Neuronal stem cell (in vitro differentiated cells): Measurements from ENCODE around the gene MTUS2.

Experiments
- DNase-seq: peaks from one replicate; pipeline ENCODE4 v3.0.0-alpha.2; 2013; ENCODE audit warnings: low spot score
- H2AFZ ChIP-seq: one replicate; pipeline ENCODE4 v1.6.1; 2013; ENCODE audit warnings: mild to moderate bottlenecking, low read length, inconsistent platforms
- H2AK5ac ChIP-seq: 2 replicates; pipeline ENCODE4 v1.6.1; 2013; ENCODE audit warnings: low read depth, mild to moderate bottlenecking, inconsistent platforms, low read length, moderate library complexity, mixed read lengths
- H2BK120ac ChIP-seq: 2 replicates; pipeline ENCODE4 v1.6.1; 2013; ENCODE audit warnings: low read depth, mild to moderate bottlenecking, inconsistent platforms, low read length, moderate library complexity, mixed read lengths
- H2BK12ac ChIP-seq: one replicate; pipeline ENCODE4 v1.6.1; 2013; ENCODE audit warnings: low read length, inconsistent platforms
- H2BK15ac ChIP-seq: 2 replicates; pipeline ENCODE4 v1.6.1; 2013; ENCODE audit warnings: mild to moderate bottlenecking, low read length, inconsistent platforms, mixed read lengths
- H2BK5ac ChIP-seq: one replicate; pipeline ENCODE4 v1.6.1; 2013; ENCODE audit warnings: inconsistent platforms, mild to moderate bottlenecking, low read length, moderate library complexity
- H3K14ac ChIP-seq: one replicate; pipeline ENCODE4 v1.6.1; 2013; ENCODE audit warnings: low read length, inconsistent platforms
- H3K18ac ChIP-seq: 2 replicates; pipeline ENCODE4 v1.6.1; 2013; ENCODE audit warnings: low read length, inconsistent platforms
- H3K23ac ChIP-seq: 2 replicates; pipeline ENCODE4 v1.6.1; 2013; ENCODE audit warnings: low read depth, mild to moderate bottlenecking, mixed read lengths, low read length, inconsistent platforms; ENCODE audit not compliant: poor library complexity
- H3K27ac ChIP-seq: replicated peaks from 3 replicates; pipeline ENCODE4 v1.5.1; 2013; ENCODE audit warnings: low read length, inconsistent platforms
- H3K27me3 ChIP-seq, 3 experiments: 2 replicates each; pipeline ENCODE4 v1.6.1; 2013; ENCODE audit warnings: low read length in 3 of 3, mild to moderate bottlenecking in 2 of 3, inconsistent platforms in 1 of 3, low read depth in 1 of 3, mixed read lengths in 1 of 3, moderate library complexity in 1 of 3; ENCODE audit not compliant: control insufficient read depth in 3 of 3, insufficient read depth in 3 of 3
- H3K36me3 ChIP-seq, 2 donors: replicated peaks in 1 of 2; 2 replicates each; pipeline ENCODE4 v1.6.1; 2013; ENCODE audit warnings: low read length in 2 of 2; ENCODE audit not compliant: control insufficient read depth in 2 of 2, insufficient read depth in 2 of 2
- H3K4ac ChIP-seq: 2 replicates; pipeline ENCODE4 v1.6.1; 2013; ENCODE audit warnings: inconsistent platforms, mild to moderate bottlenecking, low read length, moderate library complexity
- H3K4me1 ChIP-seq, 2 donors: 1 replicate in 1 of 2; 2 replicates in 1 of 2; pipeline ENCODE4 v1.6.1; 2013; ENCODE audit warnings: low read length in 2 of 2, low read depth in 1 of 2; ENCODE audit not compliant: control insufficient read depth in 2 of 2, insufficient read depth in 1 of 2
- H3K4me2 ChIP-seq: one replicate; pipeline ENCODE4 v1.6.1; 2013; ENCODE audit warnings: mild to moderate bottlenecking, low read length, inconsistent platforms; ENCODE audit not compliant: insufficient read depth, poor library complexity, severe bottlenecking
- H3K4me3 ChIP-seq, 2 donors: 2 replicates each; pipeline ENCODE4 v1.5.1; 2013; ENCODE audit warnings: low read length in 2 of 2, mild to moderate bottlenecking in 2 of 2, inconsistent platforms in 1 of 2, moderate library complexity in 1 of 2
- H3K79me1 ChIP-seq: one replicate; pipeline ENCODE4 v1.6.1; 2013; ENCODE audit warnings: low read depth, mild to moderate bottlenecking, inconsistent platforms, low read length, moderate library complexity
- H3K9ac ChIP-seq: one replicate; pipeline ENCODE4 v1.6.1; 2013; ENCODE audit warnings: mild to moderate bottlenecking, low read depth, low read length, inconsistent platforms; ENCODE audit not compliant: poor library complexity
- H3K9me3 ChIP-seq, 2 donors: replicated peaks in 1 of 2; 2 replicates each; pipeline versions ENCODE3 to v1.6.1; 2013; ENCODE audit warnings: low read length in 2 of 2, mild to moderate bottlenecking in 2 of 2, inconsistent platforms in 1 of 2, low read depth in 1 of 2, mixed read lengths in 1 of 2, moderate library complexity in 1 of 2; ENCODE audit not compliant: control insufficient read depth in 2 of 2, insufficient read depth in 1 of 2
- H4K8ac ChIP-seq: one replicate; pipeline ENCODE4 v1.6.1; 2013; ENCODE audit warnings: low read depth, mild to moderate bottlenecking, inconsistent platforms, low read length, moderate library complexity
- H4K91ac ChIP-seq: one replicate; pipeline ENCODE4 v1.6.1; 2013; ENCODE audit warnings: low read length, low read depth, mild to moderate bottlenecking, inconsistent platforms; ENCODE audit not compliant: poor library complexity
- WGBS, 2 donors: extraction: QIAGEN DNeasy Blood & Tissue Kit; methylation state at CpG; one replicate each; pipeline ENCODE4 v1.1.7; 2013; ENCODE audit warnings: missing lambda C conversion rate in 2 of 2, mixed read lengths in 1 of 2; ENCODE audit not compliant: insufficient read length in 2 of 2, insufficient replicate concordance in 1 of 2; ENCODE audit errors: extremely low coverage in 2 of 2; 5-methylcytosine and 5-hydroxymethylcytosine counted together

Gene MTUS2

DNA sequence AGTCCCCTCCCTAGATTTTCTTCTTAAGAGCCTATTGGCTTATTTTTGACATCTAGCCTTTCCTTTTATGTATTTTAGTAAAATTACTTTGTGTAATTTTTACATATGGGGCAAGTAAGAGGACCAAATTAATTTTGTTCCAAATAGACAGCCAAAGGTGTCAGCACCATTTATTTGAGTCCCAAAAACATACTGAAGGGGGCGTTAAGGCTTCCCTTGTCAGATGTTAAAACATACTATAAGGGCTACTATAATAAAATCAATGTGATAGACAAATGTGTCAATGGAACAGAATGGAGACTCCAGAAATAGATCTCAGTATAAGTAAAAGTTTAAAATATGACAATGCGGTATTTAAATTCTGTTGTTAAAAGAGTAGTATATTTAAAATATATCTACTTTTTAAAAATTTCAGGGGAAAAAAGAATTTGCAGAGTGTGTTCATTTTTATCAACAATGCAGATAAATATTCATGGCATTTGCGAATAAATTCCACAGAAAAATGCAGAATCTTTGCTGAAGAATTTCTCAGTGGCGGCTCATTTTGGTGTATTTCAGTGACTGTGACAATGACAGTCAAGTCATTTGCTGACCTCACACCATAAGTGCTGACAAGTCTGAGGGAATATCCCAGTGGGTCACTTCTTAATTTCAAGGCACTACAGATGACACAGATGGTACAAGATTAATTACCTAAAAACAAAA is 133.7 kb downstream of the MTUS2 start:
- Histone ChIP-seq H3K14ac (no peak overlapping the region), H2BK120ac (no peak overlapping the region), H3K4me2 (no peak overlapping the region), H2AK5ac (no peak overlapping the region), H3K9me3 (no peaks in the 10 kb centered on the region), H3K4me1 (no peaks in the 10 kb centered on the region), H3K79me1 (no peaks in the 10 kb centered on the region), H3K36me3 (no peaks in the 10 kb centered on the region), H4K8ac (no peak overlapping the region), H3K18ac (no peak overlapping the region), H3K4me3 (no peak overlapping the region), H2BK5ac (no peak overlapping the region), H3K4ac (no peak overlapping the region), H3K27ac (no peak overlapping the region), H2BK15ac (no peak overlapping the region), H4K91ac (no peak overlapping the region), H2BK12ac (no peak overlapping the region), H3K9ac (no peak overlapping the region), H3K23ac (no peak overlapping the region), H2AFZ (no peak overlapping the region), H3K27me3 (no peaks in the 10 kb centered on the region)
- no peak for DNase-seq
- no CpG with 5 or more reads among the region's 4 CpGs for WGBS, 2 donors

DNA sequence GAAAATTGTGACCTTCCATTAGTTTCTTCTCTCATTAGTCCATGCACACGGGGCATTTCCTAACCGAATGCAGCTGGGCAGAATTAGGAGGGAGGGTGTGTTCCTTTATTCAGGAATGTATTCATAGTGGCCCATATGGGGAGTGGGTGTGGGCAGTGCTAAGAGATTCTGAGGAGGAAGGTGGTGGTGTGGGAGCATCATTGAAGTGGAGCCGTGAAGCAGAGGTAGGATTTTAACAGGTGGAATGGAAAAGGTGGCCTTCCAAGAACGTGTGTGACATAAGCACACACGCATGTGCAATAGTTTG is 134.2 kb downstream of the MTUS2 start:
- no peak overlapping the region for H4K8ac ChIP-seq
- no peaks in the 10 kb centered on the region for H3K79me1 ChIP-seq
- H3K36me3 ChIP-seq, result no peaks in the 10 kb centered on the region
- H2BK12ac ChIP-seq, result no peak overlapping the region
- H3K27ac ChIP-seq, result no peak overlapping the region
- H3K18ac ChIP-seq, result no peak overlapping the region
- no peak overlapping the region for H2BK120ac ChIP-seq
- H3K27me3 ChIP-seq, result no peaks in the 10 kb centered on the region
- H3K9ac ChIP-seq, result no peak overlapping the region
- H2BK15ac ChIP-seq, result no peak overlapping the region
- H3K4ac ChIP-seq, result no peak overlapping the region
- H4K91ac ChIP-seq, result no peak overlapping the region
- H3K14ac ChIP-seq, result no peak overlapping the region
- H3K4me3 ChIP-seq, result no peak overlapping the region
- no peak overlapping the region for H2BK5ac ChIP-seq
- WGBS, 2 donors, result no CpG with 5 or more reads among the region's 5 CpGs
- H2AK5ac ChIP-seq, result no peak overlapping the region
- H3K4me2 ChIP-seq, result no peak overlapping the region
- H3K4me1 ChIP-seq, result no peaks in the 10 kb centered on the region
- H3K23ac ChIP-seq, result no peak overlapping the region
- H3K9me3 ChIP-seq, result no peaks in the 10 kb centered on the region
- no peak overlapping the region for H2AFZ ChIP-seq
- DNase-seq, result no peak

DNA sequence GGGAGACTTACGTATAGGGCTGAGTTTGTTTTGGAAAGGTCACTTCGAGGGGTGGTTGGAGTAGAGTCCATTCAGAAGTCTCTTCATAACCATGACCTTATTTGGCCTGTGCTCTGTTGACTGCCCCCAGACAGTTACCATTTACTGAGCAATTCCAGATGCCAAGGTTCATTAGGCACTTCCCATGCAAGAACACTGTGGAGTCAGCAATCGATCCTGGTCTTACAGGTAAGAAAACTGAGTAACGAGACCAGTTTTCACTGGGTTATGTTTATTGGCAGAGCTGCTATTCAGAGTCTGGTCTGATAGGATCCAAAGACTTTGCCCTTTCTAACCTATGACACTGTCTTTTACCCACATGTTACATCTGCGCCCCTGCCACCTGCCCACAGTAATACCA is 134.7 kb downstream of the MTUS2 start:
- no peak overlapping the region for H2BK120ac ChIP-seq
- no peak overlapping the region for H2BK15ac ChIP-seq
- no peak overlapping the region for H3K9ac ChIP-seq
- no peak overlapping the region for H4K91ac ChIP-seq
- no peak overlapping the region for H3K4me2 ChIP-seq
- H3K14ac ChIP-seq, result no peak overlapping the region
- no peak overlapping the region for H2BK12ac ChIP-seq
- H3K4ac ChIP-seq, result no peak overlapping the region
- no peak overlapping the region for H4K8ac ChIP-seq
- no peak overlapping the region for H3K18ac ChIP-seq
- no peaks in the 10 kb centered on the region for H3K27me3 ChIP-seq
- no peak for DNase-seq
- H3K9me3 ChIP-seq, result no peaks in the 10 kb centered on the region
- H2AK5ac ChIP-seq, result no peak overlapping the region
- H2BK5ac ChIP-seq, result no peak overlapping the region
- H3K79me1 ChIP-seq, result no peaks in the 10 kb centered on the region
- H3K23ac ChIP-seq, result no peak overlapping the region
- no CpG with 5 or more reads among the region's 5 CpGs for WGBS, 2 donors
- H3K27ac ChIP-seq, result no peak overlapping the region
- H3K4me3 ChIP-seq, result no peak overlapping the region
- no peak overlapping the region for H2AFZ ChIP-seq
- no peaks in the 10 kb centered on the region for H3K36me3 ChIP-seq
- H3K4me1 ChIP-seq, result no peaks in the 10 kb centered on the region

DNA sequence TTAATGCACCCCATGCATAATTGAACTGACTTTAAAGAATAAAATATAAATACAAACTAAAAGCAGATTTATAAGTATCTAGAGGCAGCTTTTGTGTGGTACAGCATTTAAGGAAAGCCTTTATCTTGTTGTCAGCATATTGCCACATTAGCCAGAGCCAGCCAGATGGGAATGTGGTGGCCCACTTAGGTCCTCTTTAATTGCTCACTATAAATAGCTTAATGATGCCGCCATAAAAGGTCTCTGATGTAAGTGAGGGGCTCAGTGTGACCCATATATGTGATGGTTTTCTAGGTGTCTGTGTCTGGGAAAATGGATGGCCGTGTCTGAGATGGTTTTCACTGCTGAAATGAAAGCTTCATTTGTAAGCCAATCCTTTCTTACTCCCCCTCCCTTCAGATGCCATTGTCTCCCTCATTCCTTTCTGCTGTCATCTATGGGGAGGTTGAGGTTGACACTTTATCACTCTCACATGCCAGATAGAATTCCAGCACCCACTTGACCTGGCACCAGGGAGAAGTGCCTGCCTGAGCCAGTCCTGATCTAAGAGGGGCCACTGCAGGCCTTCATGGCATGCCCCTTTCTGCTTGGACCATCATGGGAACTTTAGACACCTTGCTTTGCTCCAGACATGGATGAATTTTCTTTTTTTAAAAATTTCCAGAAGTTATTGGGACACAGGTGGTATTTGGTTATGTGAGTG is 135.3 kb downstream of the MTUS2 start:
- no CpG with 5 or more reads among the region's 2 CpGs for WGBS, 2 donors
- Histone ChIP-seq H2BK15ac (no peak overlapping the region), H3K4me3 (no peak overlapping the region), H3K9ac (no peak overlapping the region), H3K27ac (no peak overlapping the region), H3K9me3 (no peaks in the 10 kb centered on the region), H3K27me3 (no peaks in the 10 kb centered on the region), H2AFZ (no peak overlapping the region), H3K14ac (no peak overlapping the region), H2BK12ac (no peak overlapping the region), H3K4me2 (no peak overlapping the region), H3K36me3 (no peaks in the 10 kb centered on the region), H2BK120ac (no peak overlapping the region), H3K23ac (no peak overlapping the region), H3K4me1 (no peaks in the 10 kb centered on the region), H4K91ac (no peak overlapping the region), H4K8ac (no peak overlapping the region), H2BK5ac (no peak overlapping the region), H2AK5ac (no peak overlapping the region), H3K79me1 (no peaks in the 10 kb centered on the region), H3K18ac (no peak overlapping the region), H3K4ac (no peak overlapping the region)
- no peak for DNase-seq
